Liver (tissue), 9 donors: Measurements from ENCODE around the gene NME4. TPM values are rescaled to one million over a fixed set of nuclear protein-coding genes. Genes with fewer than 3 reads are reported as not detected.

ENCODE experiments used
- DNase-seq: peaks from one replicate; pipeline ENCODE4 v3.0.0-alpha.2; 2017; ENCODE audit warnings: low spot score
- H3K27ac ChIP-seq, 2 donors: one replicate each; pipeline ENCODE4 v1.7.0; 2013; ENCODE audit warnings: inconsistent platforms in 2 of 2, low read length in 2 of 2, control low read depth in 1 of 2, low read depth in 1 of 2, mild to moderate bottlenecking in 1 of 2
- H3K27me3 ChIP-seq, 4 donors: one replicate each; pipeline versions ENCODE4 v1.6.1 to v1.7.0; 2013; ENCODE audit warnings: low read length in 3 of 4, inconsistent platforms in 1 of 4, mild to moderate bottlenecking in 1 of 4, moderate library complexity in 1 of 4; ENCODE audit not compliant: control insufficient read depth in 4 of 4, insufficient read depth in 4 of 4
- H3K36me3 ChIP-seq, 4 donors: one replicate each; pipeline versions ENCODE4 v1.6.1 to v1.7.0; 2013; ENCODE audit warnings: low read length in 3 of 4, mild to moderate bottlenecking in 3 of 4, low read depth in 1 of 4, moderate library complexity in 1 of 4; ENCODE audit not compliant: control insufficient read depth in 4 of 4, insufficient read depth in 3 of 4
- H3K4me1 ChIP-seq, 4 donors: one replicate each; pipeline versions ENCODE4 v1.6.1 to v1.7.0; 2013; ENCODE audit warnings: low read length in 3 of 4, mild to moderate bottlenecking in 3 of 4, moderate library complexity in 1 of 4; ENCODE audit not compliant: control insufficient read depth in 4 of 4, insufficient read depth in 4 of 4
- H3K4me3 ChIP-seq, 3 donors: one replicate each; pipeline versions ENCODE4 v1.6.1 to v1.7.0; 2013; ENCODE audit warnings: low read length in 3 of 3, control low read depth in 1 of 3, low read depth in 1 of 3, mild to moderate bottlenecking in 1 of 3
- H3K9ac ChIP-seq, 2 donors: one replicate each; pipeline ENCODE4 v1.7.0; 2013; ENCODE audit warnings: low read length in 2 of 2, mild to moderate bottlenecking in 2 of 2, moderate library complexity in 2 of 2, control low read depth in 1 of 2, low read depth in 1 of 2
- H3K9me3 ChIP-seq, 4 donors: one replicate each; pipeline versions ENCODE4 v1.6.1 to v1.7.0; 2013; ENCODE audit warnings: low read length in 3 of 4; ENCODE audit not compliant: control insufficient read depth in 4 of 4
- EGR1 ChIP-seq, 2 donors: IDR thresholded peaks; 2 replicates each; pipeline ENCODE4 v1.6.1; 2016 to 2018; ENCODE audit warnings: antibody characterized with exemption in 2 of 2, low read depth in 2 of 2
- FOXA1 ChIP-seq: IDR thresholded peaks from 2 replicates; pipeline ENCODE4 v1.6.1; 2016; ENCODE audit warnings: antibody characterized with exemption
- FOXA2 ChIP-seq: IDR thresholded peaks from 2 replicates; pipeline ENCODE4 v1.6.1; 2016; ENCODE audit warnings: antibody characterized with exemption
- GABPA ChIP-seq, 2 donors: IDR thresholded peaks in 1 of 2; conservative IDR thresholded peaks in 1 of 2; 2 replicates each; pipeline ENCODE4 v1.6.1; 2016; ENCODE audit warnings: antibody characterized with exemption in 2 of 2, mild to moderate bottlenecking in 1 of 2, moderate library complexity in 1 of 2
- HNF4A ChIP-seq, 2 donors: conservative IDR thresholded peaks; 2 replicates each; pipeline ENCODE4 v1.6.1; 2016; ENCODE audit warnings: antibody characterized with exemption in 2 of 2, mild to moderate bottlenecking in 2 of 2
- HNF4G ChIP-seq: IDR thresholded peaks from 2 replicates; pipeline ENCODE4 v1.6.1; 2016; ENCODE audit warnings: antibody characterized with exemption
- JUND ChIP-seq, 2 donors: IDR thresholded peaks; 2 replicates each; pipeline ENCODE4 v1.6.1; 2016; ENCODE audit warnings: antibody characterized with exemption in 2 of 2
- NR2F2 ChIP-seq: IDR thresholded peaks from 2 replicates; pipeline ENCODE4 v1.6.1; 2016; ENCODE audit warnings: antibody characterized with exemption
- RAD21 ChIP-seq, 2 donors: IDR thresholded peaks; 2 replicates each; pipeline ENCODE4 v1.6.1; 2016; ENCODE audit warnings: antibody characterized with exemption in 2 of 2, mild to moderate bottlenecking in 2 of 2
- RXRA ChIP-seq, 2 donors: IDR thresholded peaks; 2 replicates each; pipeline ENCODE4 v1.6.1; 2017 to 2018; ENCODE audit warnings: antibody characterized with exemption in 2 of 2, mild to moderate bottlenecking in 1 of 2
- SP1 ChIP-seq: IDR thresholded peaks from 2 replicates; pipeline ENCODE4 v1.6.1; 2018; ENCODE audit warnings: antibody characterized with exemption, mild to moderate bottlenecking
- TAF1 ChIP-seq: conservative IDR thresholded peaks from 2 replicates; pipeline ENCODE4 v1.6.1; 2016; ENCODE audit warnings: antibody characterized with exemption, mild to moderate bottlenecking
- YY1 ChIP-seq: IDR thresholded peaks from 2 replicates; pipeline ENCODE4 v1.6.1; 2016; ENCODE audit warnings: antibody characterized with exemption, mild to moderate bottlenecking
- WGBS: extraction: QIAGEN DNeasy Blood & Tissue Kit; methylation state at CpG from one replicate; pipeline ENCODE4 v1.1.7; 2013; 5-methylcytosine and 5-hydroxymethylcytosine counted together
- polyA plus RNA-seq, 2 donors: library from polyadenylated mRNA; stranded (reverse) in 1 of 2; unstranded in 1 of 2; fragments of 200-250 nt in 1 of 2; fragments of >200 nt in 1 of 2; fragmentation: Nextera tagmentation in 1 of 2; extraction: Ambion mirVana in 1 of 2; gene quantifications; one replicate each; pipeline versions ENCODE4 v1.2.1 to v1.2.3, GENCODE V29; 2013 to 2015
- total RNA-seq, 2 donors: library from RNA; depleted of rRNA; stranded (reverse); fragments of >200 nt; gene quantifications; one replicate each; pipeline ENCODE4 v1.2.3, GENCODE V29; 2014
- TF ChIP-seq, protein P1 (sequence below): IDR thresholded peaks from 2 replicates; pipeline ENCODE4 v1.6.1; 2016; ENCODE audit warnings: antibody characterized with exemption
- TF ChIP-seq, protein P2 (sequence below): IDR thresholded peaks from 2 replicates; pipeline ENCODE4 v1.6.1; 2016; ENCODE audit warnings: antibody characterized with exemption
- TF ChIP-seq, protein P3 (sequence below): IDR thresholded peaks from 2 replicates; pipeline ENCODE4 v1.6.1; 2016; ENCODE audit warnings: antibody characterized with exemption, mild to moderate bottlenecking
- TF ChIP-seq, protein P4 (sequence below): fragments of 150-350 bp; IDR thresholded peaks from 2 replicates; pipeline ENCODE4 v1.5.1; 2017; ENCODE audit warnings: improper control_type of control experiment, low read depth, low read length; ENCODE audit not compliant: missing input control
- TF ChIP-seq, protein P5 (sequence below): IDR thresholded peaks from 2 replicates; pipeline ENCODE4 v1.6.1; 2016; ENCODE audit warnings: antibody characterized with exemption
- donor health status: healthy.
- donor health status: healthy.
- donor health status: healthy.
- donor health status: healthy.
- donor health status: healthy.

Gene NME4
- total and polyA plus RNA-seq, 4 donors, result 39.2 to 118 (median 83.9) TPM

DNA sequence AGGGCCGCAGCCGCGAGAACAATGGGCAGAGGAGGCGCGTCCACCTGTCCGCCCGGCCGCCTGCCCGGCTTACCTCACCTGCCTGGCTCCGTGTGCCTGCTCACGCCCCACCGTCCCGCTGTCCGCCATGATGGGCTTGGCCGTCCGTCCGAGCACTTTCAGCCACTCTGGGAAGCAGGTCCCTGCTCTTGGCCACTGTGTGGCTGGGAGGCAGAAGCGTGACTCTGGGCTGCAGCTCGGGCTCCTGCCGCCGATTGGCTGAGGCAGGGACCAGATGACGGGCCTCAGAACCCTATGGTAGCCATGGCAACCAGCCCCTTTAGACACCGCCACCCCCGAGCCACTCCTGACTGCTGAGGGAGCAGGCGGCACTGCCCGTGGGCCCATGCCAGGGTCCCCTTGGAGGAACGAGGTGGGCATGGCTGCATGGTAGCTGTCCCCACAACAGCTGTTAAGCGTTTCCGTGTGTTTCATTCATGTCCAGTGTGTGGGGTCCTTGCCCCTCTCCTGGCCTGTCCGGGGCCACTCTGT is 35.6 kb upstream of the NME4 start:
- H3K4me3 ChIP-seq, result no peak overlapping the region
- WGBS, result 91% methylated on average over 30 of the region's 30 CpGs
- peaks cover 0 to 3% (median 2%) of the 10 kb centered on the region in 4 donors for H3K4me1 ChIP-seq
- no peaks in the 10 kb centered on the region for H3K27me3 ChIP-seq
- no peak for DNase-seq
- H3K27ac ChIP-seq, result no peak overlapping the region
- no peaks in the 10 kb centered on the region for H3K36me3 ChIP-seq
- TF ChIP-seq RAD21 (IDR thresholded peaks at IDR 0.05) (no peak), TAF1 (no peak), SP1 (no peak), NR2F2 (no peak), FOXA1 (no peak), RXRA (IDR thresholded peaks at IDR 0.05) (no peak), FOXA2 (no peak), EGR1 (IDR thresholded peaks at IDR 0.05; ENCODE audit: low read depth in 2 of 2) (no peak), YY1 (no peak), JUND (IDR thresholded peaks at IDR 0.05) (no peak), GABPA (IDR thresholded peaks at IDR 0.05 in 1 of 2, conservative IDR thresholded peaks at IDR 0.05 in 1 of 2) (no peak), HNF4G (no peak), HNF4A (conservative IDR thresholded peaks at IDR 0.05) (no peak)
- TF ChIP-seq, protein P1, sequence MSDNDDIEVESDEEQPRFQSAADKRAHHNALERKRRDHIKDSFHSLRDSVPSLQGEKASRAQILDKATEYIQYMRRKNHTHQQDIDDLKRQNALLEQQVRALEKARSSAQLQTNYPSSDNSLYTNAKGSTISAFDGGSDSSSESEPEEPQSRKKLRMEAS, result no peak
- TF ChIP-seq, protein P2, sequence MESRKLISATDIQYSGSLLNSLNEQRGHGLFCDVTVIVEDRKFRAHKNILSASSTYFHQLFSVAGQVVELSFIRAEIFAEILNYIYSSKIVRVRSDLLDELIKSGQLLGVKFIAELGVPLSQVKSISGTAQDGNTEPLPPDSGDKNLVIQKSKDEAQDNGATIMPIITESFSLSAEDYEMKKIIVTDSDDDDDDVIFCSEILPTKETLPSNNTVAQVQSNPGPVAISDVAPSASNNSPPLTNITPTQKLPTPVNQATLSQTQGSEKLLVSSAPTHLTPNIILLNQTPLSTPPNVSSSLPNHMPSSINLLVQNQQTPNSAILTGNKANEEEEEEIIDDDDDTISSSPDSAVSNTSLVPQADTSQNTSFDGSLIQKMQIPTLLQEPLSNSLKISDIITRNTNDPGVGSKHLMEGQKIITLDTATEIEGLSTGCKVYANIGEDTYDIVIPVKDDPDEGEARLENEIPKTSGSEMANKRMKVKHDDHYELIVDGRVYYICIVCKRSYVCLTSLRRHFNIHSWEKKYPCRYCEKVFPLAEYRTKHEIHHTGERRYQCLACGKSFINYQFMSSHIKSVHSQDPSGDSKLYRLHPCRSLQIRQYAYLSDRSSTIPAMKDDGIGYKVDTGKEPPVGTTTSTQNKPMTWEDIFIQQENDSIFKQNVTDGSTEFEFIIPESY, result no peak
- TF ChIP-seq, protein P3, sequence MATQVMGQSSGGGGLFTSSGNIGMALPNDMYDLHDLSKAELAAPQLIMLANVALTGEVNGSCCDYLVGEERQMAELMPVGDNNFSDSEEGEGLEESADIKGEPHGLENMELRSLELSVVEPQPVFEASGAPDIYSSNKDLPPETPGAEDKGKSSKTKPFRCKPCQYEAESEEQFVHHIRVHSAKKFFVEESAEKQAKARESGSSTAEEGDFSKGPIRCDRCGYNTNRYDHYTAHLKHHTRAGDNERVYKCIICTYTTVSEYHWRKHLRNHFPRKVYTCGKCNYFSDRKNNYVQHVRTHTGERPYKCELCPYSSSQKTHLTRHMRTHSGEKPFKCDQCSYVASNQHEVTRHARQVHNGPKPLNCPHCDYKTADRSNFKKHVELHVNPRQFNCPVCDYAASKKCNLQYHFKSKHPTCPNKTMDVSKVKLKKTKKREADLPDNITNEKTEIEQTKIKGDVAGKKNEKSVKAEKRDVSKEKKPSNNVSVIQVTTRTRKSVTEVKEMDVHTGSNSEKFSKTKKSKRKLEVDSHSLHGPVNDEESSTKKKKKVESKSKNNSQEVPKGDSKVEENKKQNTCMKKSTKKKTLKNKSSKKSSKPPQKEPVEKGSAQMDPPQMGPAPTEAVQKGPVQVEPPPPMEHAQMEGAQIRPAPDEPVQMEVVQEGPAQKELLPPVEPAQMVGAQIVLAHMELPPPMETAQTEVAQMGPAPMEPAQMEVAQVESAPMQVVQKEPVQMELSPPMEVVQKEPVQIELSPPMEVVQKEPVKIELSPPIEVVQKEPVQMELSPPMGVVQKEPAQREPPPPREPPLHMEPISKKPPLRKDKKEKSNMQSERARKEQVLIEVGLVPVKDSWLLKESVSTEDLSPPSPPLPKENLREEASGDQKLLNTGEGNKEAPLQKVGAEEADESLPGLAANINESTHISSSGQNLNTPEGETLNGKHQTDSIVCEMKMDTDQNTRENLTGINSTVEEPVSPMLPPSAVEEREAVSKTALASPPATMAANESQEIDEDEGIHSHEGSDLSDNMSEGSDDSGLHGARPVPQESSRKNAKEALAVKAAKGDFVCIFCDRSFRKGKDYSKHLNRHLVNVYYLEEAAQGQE, result no peak
- TF ChIP-seq, protein P4, sequence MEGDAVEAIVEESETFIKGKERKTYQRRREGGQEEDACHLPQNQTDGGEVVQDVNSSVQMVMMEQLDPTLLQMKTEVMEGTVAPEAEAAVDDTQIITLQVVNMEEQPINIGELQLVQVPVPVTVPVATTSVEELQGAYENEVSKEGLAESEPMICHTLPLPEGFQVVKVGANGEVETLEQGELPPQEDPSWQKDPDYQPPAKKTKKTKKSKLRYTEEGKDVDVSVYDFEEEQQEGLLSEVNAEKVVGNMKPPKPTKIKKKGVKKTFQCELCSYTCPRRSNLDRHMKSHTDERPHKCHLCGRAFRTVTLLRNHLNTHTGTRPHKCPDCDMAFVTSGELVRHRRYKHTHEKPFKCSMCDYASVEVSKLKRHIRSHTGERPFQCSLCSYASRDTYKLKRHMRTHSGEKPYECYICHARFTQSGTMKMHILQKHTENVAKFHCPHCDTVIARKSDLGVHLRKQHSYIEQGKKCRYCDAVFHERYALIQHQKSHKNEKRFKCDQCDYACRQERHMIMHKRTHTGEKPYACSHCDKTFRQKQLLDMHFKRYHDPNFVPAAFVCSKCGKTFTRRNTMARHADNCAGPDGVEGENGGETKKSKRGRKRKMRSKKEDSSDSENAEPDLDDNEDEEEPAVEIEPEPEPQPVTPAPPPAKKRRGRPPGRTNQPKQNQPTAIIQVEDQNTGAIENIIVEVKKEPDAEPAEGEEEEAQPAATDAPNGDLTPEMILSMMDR, result no peak
- TF ChIP-seq, protein P5, sequence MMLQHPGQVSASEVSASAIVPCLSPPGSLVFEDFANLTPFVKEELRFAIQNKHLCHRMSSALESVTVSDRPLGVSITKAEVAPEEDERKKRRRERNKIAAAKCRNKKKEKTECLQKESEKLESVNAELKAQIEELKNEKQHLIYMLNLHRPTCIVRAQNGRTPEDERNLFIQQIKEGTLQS, result no peak
- no peaks in the 10 kb centered on the region for H3K9me3 ChIP-seq
- H3K9ac ChIP-seq, result no peak overlapping the region
